HEK293T (cell line): ENCODE data around the gene NCOA7.

ENCODE experiments used
- CTCF ChIA-PET: fragments of 350-600 bp; formaldehyde crosslinking; extraction: SDS; loops from one replicate; lab custom pipeline; 2021; ENCODE audit warnings: antibody characterized with exemption, inconsistent platforms; lab: Yijun Ruan, JAX
- POLR2A ChIA-PET: fragments of 350-600 bp; formaldehyde crosslinking; extraction: SDS; loops from one replicate; lab custom pipeline; 2020; ENCODE audit warnings: antibody characterized with exemption, inconsistent platforms; lab: Yijun Ruan, JAX
- DNase-seq: peaks from one replicate; pipeline ENCODE4 v3.0.0; 2012; ENCODE audit warnings: mixed read lengths; ENCODE audit errors: extremely low spot score
- ARNT ChIP-seq: fragments of 450-650 bp; IDR thresholded peaks from 2 replicates; pipeline ENCODE4 v1.6.1; 2017; ENCODE audit warnings: mild to moderate bottlenecking
- BHLHE40 ChIP-seq: fragments of 450-650 bp; IDR thresholded peaks from 2 replicates; pipeline ENCODE4 v1.6.1; 2016; ENCODE audit warnings: mild to moderate bottlenecking, moderate library complexity, borderline replicate concordance
- CTBP1 ChIP-seq: fragments of 450-650 bp; IDR thresholded peaks from 2 replicates; pipeline ENCODE4 v1.6.1; 2016; ENCODE audit warnings: borderline replicate concordance
- ELF4 ChIP-seq: fragments of 450-650 bp; IDR thresholded peaks from 2 replicates; pipeline ENCODE4 v1.6.1; 2017; ENCODE audit warnings: antibody characterized with exemption
- FOXA1 ChIP-seq: fragments of 450-650 bp; IDR thresholded peaks from 2 replicates; pipeline ENCODE4 v1.6.1; 2016; ENCODE audit warnings: mild to moderate bottlenecking
- FOXK2 ChIP-seq: fragments of 450-650 bp; IDR thresholded peaks from 2 replicates; pipeline ENCODE4 v1.6.1; 2016; ENCODE audit warnings: mild to moderate bottlenecking
- FOXM1 ChIP-seq: fragments of 450-650 bp; IDR thresholded peaks from 2 replicates; pipeline ENCODE4 v1.6.1; 2017; ENCODE audit warnings: mild to moderate bottlenecking, borderline replicate concordance
- HDGF ChIP-seq: fragments of 450-650 bp; IDR thresholded peaks from 2 replicates; pipeline ENCODE4 v1.6.1; 2017; ENCODE audit warnings: antibody characterized with exemption, borderline replicate concordance
- L3MBTL2 ChIP-seq: fragments of 450-650 bp; conservative IDR thresholded peaks from 2 replicates; pipeline ENCODE4 v1.6.1; 2016; ENCODE audit warnings: mild to moderate bottlenecking
- LEF1 ChIP-seq: fragments of 450-650 bp; IDR thresholded peaks from 2 replicates; pipeline ENCODE4 v1.6.1; 2017; ENCODE audit warnings: mild to moderate bottlenecking, borderline replicate concordance
- NFRKB ChIP-seq: fragments of 450-650 bp; IDR thresholded peaks from 2 replicates; pipeline ENCODE4 v1.6.1; 2016; ENCODE audit warnings: mild to moderate bottlenecking, moderate library complexity
- PKNOX1 ChIP-seq: fragments of 450-650 bp; IDR thresholded peaks from 2 replicates; pipeline ENCODE4 v1.6.1; 2016
- SP1 ChIP-seq: fragments of 450-650 bp; IDR thresholded peaks from 2 replicates; pipeline ENCODE4 v1.6.1; 2017
- SUZ12 ChIP-seq: fragments of 450-650 bp; IDR thresholded peaks from 2 replicates; pipeline ENCODE4 v1.6.1; 2016; ENCODE audit warnings: mild to moderate bottlenecking
- TARDBP ChIP-seq: fragments of 450-650 bp; IDR thresholded peaks from 2 replicates; pipeline ENCODE4 v1.6.1; 2016
- ZNF384 ChIP-seq: fragments of 450-650 bp; IDR thresholded peaks from 2 replicates; pipeline ENCODE4 v1.6.1; 2016

NCOA7 gene

GRCh38 chr6:125951323-125951722 lies 160.6 kb downstream of the NCOA7 start:
- ChIA-PET POLR2A (interaction anchor here (0.9 to 1.2 kb wide), 3 partner anchors 36 to 161 kb away, joined by 3 to 4 read pairs (median 3); partner anchors contain the start of gene NCOA7), CTCF (interaction anchor here (0.7 to 1.1 kb wide), 3 partner anchors 11 to 198 kb away, joined by 3 to 4 read pairs (median 3); no protein-coding TSS in a partner anchor)
- TF ChIP-seq TARDBP: no peak
- TF ChIP-seq FOXK2: no peak
- TF ChIP-seq HDGF: no peak
- no peak for TF ChIP-seq ELF4
- no peak for TF ChIP-seq NFRKB
- TF ChIP-seq SUZ12: no peak
- no peak for TF ChIP-seq FOXA1
- TF ChIP-seq SP1: no peak
- TF ChIP-seq FOXM1: no peak
- no peak for TF ChIP-seq LEF1
- TF ChIP-seq ZNF384: no peak
- TF ChIP-seq L3MBTL2: no peak
- TF ChIP-seq CTBP1: no peak
- no peak for TF ChIP-seq PKNOX1
- TF ChIP-seq BHLHE40: no peak
- no peak for TF ChIP-seq ARNT
- DNase-seq: no peak

- DNase-seq: no peak
- no peak for TF ChIP-seq ARNT
- TF ChIP-seq FOXK2: no peak
- TF ChIP-seq NFRKB: no peak
- TF ChIP-seq TARDBP: no peak
- no peak for TF ChIP-seq SUZ12
- TF ChIP-seq ELF4: no peak
- TF ChIP-seq ZNF384: no peak
- TF ChIP-seq SP1: no peak
- no peak for TF ChIP-seq HDGF
- TF ChIP-seq BHLHE40: no peak
- TF ChIP-seq PKNOX1: no peak
- POLR2A ChIA-PET: interaction anchor here (0.9 to 1.7 kb wide), 3 partner anchors 159 to 171 kb away, joined by 3 to 9 read pairs (median 3); no protein-coding TSS in a partner anchor
- CTCF ChIA-PET: interaction anchor here (0.5 to 2.0 kb wide), 7 partner anchors 47 to 183 kb away, joined by 3 to 11 read pairs (median 3); no protein-coding TSS in a partner anchor
These were observed 162.2 kb downstream of the NCOA7 start for GRCh38 chr6:125952764-125953501.

- CTCF ChIA-PET: interaction anchor here (0.6 to 2.0 kb wide), 6 partner anchors 9 to 142 kb away, joined by 3 to 11 read pairs (median 3); no protein-coding TSS in a partner anchor
- TF ChIP-seq TARDBP (no peak), SP1 (no peak), CTBP1 (no peak), LEF1 (no peak), ELF4 (no peak), FOXK2 (no peak), BHLHE40 (no peak), ARNT (no peak), HDGF (no peak)
- POLR2A ChIA-PET: interaction anchor here (0.9 to 1.7 kb wide), 3 partner anchors 160 to 172 kb away, joined by 3 to 9 read pairs (median 3); no protein-coding TSS in a partner anchor
- no peak for DNase-seq
These were observed 162.7 kb downstream of the NCOA7 start for GRCh38 chr6:125953502-125953875.

GRCh38 chr6:125954735-125955339 lies 164.1 kb downstream of the NCOA7 start:
- no peak for DNase-seq
- CTCF ChIA-PET: interaction anchor here (1.8 to 3.5 kb wide), 3 partner anchors 48 to 164 kb away, joined by 15 to 29 read pairs (median 25); partner anchors contain the start of gene NCOA7

More at GRCh38 chr6:125954735-125955339, 164.1 kb downstream of the NCOA7 start:
- TF ChIP-seq LEF1: no peak
- no peak for TF ChIP-seq FOXK2
- TF ChIP-seq FOXA1: no peak
- TF ChIP-seq PKNOX1: no peak
- no peak for TF ChIP-seq CTBP1
- no peak for TF ChIP-seq ARNT
- no peak for TF ChIP-seq L3MBTL2
- TF ChIP-seq ZNF384: no peak
- TF ChIP-seq SP1: no peak
- TF ChIP-seq ELF4: no peak
- TF ChIP-seq TARDBP: no peak
- TF ChIP-seq FOXM1: no peak
- no peak for TF ChIP-seq SUZ12
- POLR2A ChIA-PET: interaction anchor here (0.9 to 3.9 kb wide), 8 partner anchors 8 to 646 kb away, joined by 3 to 55 read pairs (median 8); partner anchors contain the start of gene NCOA7
